ENCODE measurements around the gene MINDY1. TPM values are rescaled to one million over a fixed set of nuclear protein-coding genes. Genes with fewer than 3 reads are reported as not detected.

The MINDY1 gene
- total RNA-seq, 1 donor from 2014 or later = 5.5 TPM

- no peak for FAIRE-seq
- H3K36me3 ChIP-seq (ENCODE audit: control insufficient read depth, insufficient read depth, low read length) = peaks cover 39% of the 10 kb centered on the region
These were observed 42.6 kb downstream of the MINDY1 start for GRCh38 chr1:150964164-150964489.

GRCh38 chr1:150963321-150964163, 43.2 kb downstream of the MINDY1 start:
- FAIRE-seq (no peak), DNase-seq (ENCODE audit: low read depth) (no peak)
- H3K4me3 ChIP-seq (ENCODE audit: low read depth, low read length) = no peak overlapping the region
- H3K36me3 ChIP-seq (ENCODE audit: control insufficient read depth, insufficient read depth, low read length) = peaks cover 36% of the 10 kb centered on the region
- no peaks in the 10 kb centered on the region for H3K27me3 ChIP-seq (ENCODE audit: control insufficient read depth, insufficient read depth, low read length)
- TF ChIP-seq CTCF (IDR thresholded peaks at IDR 0.05; ENCODE audit: insufficient read depth, low read length, severe bottlenecking) = no peak

More at GRCh38 chr1:150964164-150964489, 42.6 kb downstream of the MINDY1 start:
- TF ChIP-seq CTCF (IDR thresholded peaks at IDR 0.05; ENCODE audit: insufficient read depth, low read length, severe bottlenecking) = no peak
- no peak for DNase-seq (ENCODE audit: low read depth)
- Histone ChIP-seq H3K4me3 (ENCODE audit: low read depth, low read length) (no peak overlapping the region), H3K27me3 (ENCODE audit: control insufficient read depth, insufficient read depth, low read length) (no peaks in the 10 kb centered on the region)

- no peak overlapping the region for H3K4me3 ChIP-seq (ENCODE audit: low read depth, low read length)
- peaks cover 22% of the 10 kb centered on the region for H3K36me3 ChIP-seq (ENCODE audit: control insufficient read depth, insufficient read depth, low read length)
- H3K27me3 ChIP-seq (ENCODE audit: control insufficient read depth, insufficient read depth, low read length) = no peaks in the 10 kb centered on the region
- DNase-seq (ENCODE audit: low read depth) (no peak), FAIRE-seq (no peak)
- TF ChIP-seq CTCF (IDR thresholded peaks at IDR 0.05; ENCODE audit: insufficient read depth, low read length, severe bottlenecking) = no peak
These were observed 44.9 kb downstream of the MINDY1 start for GRCh38 chr1:150961756-150962155.

- DNase-seq (ENCODE audit: low read depth) (no peak), FAIRE-seq (no peak)
- peaks cover 13% of the 10 kb centered on the region for H3K36me3 ChIP-seq (ENCODE audit: control insufficient read depth, insufficient read depth, low read length)
These were observed 46.1 kb downstream of the MINDY1 start for GRCh38 chr1:150960646-150961045.

GRCh38 chr1:150957666-150958065, 49.0 kb downstream of the MINDY1 start:
- H3K4me3 ChIP-seq (ENCODE audit: low read depth, low read length) = no peak overlapping the region
- no peak for FAIRE-seq
- no peak for DNase-seq (ENCODE audit: low read depth)
- H3K36me3 ChIP-seq (ENCODE audit: control insufficient read depth, insufficient read depth, low read length) = peaks cover 7% of the 10 kb centered on the region
- TF ChIP-seq CTCF (IDR thresholded peaks at IDR 0.05; ENCODE audit: insufficient read depth, low read length, severe bottlenecking) = no peak
- H3K27me3 ChIP-seq (ENCODE audit: control insufficient read depth, insufficient read depth, low read length) = no peaks in the 10 kb centered on the region

More at GRCh38 chr1:150960646-150961045, 46.1 kb downstream of the MINDY1 start:
- TF ChIP-seq CTCF (IDR thresholded peaks at IDR 0.05; ENCODE audit: insufficient read depth, low read length, severe bottlenecking) = no peak
- Histone ChIP-seq H3K4me3 (ENCODE audit: low read depth, low read length) (no peak overlapping the region), H3K27me3 (ENCODE audit: control insufficient read depth, insufficient read depth, low read length) (no peaks in the 10 kb centered on the region)

- no peaks in the 10 kb centered on the region for H3K27me3 ChIP-seq (ENCODE audit: control insufficient read depth, insufficient read depth, low read length)
- no peak for FAIRE-seq
- no peak for DNase-seq (ENCODE audit: low read depth)
- H3K4me3 ChIP-seq (ENCODE audit: low read depth, low read length) = no peak overlapping the region
- TF ChIP-seq CTCF (IDR thresholded peaks at IDR 0.05; ENCODE audit: insufficient read depth, low read length, severe bottlenecking) = no peak
- H3K36me3 ChIP-seq (ENCODE audit: control insufficient read depth, insufficient read depth, low read length) = peaks cover 10% of the 10 kb centered on the region
These were observed 51.4 kb downstream of the MINDY1 start for GRCh38 chr1:150955280-150955679.
